ENCODE results near the gene NOTCH4.
A peak's percentile ranks its signal among the peaks of the same experiment; 100 is the strongest.
"Not testable (repeated sequence)": the region's sequence is repeated elsewhere in the genome, so short reads cannot be mapped to it uniquely, and the experiment has no call there.

NOTCH4 gene

GRCh38 chr6:32223258-32224235 lies at the start of gene NOTCH4:
NOTCH4 (minus strand) TSS chr6:32224067; CDS start chr6:32223928, 139 bp downstream.
- DNase-seq (ENCODE audit: low spot score) = no peak

- DNase-seq (ENCODE audit: low spot score) = no peak
Measured at GRCh38 chr6:32271429-32271828, 47.6 kb upstream of the NOTCH4 start.

- not testable (repeated sequence) for DNase-seq (ENCODE audit: low spot score)
Measured at GRCh38 chr6:32268459-32268858, 44.6 kb upstream of the NOTCH4 start.

DNA sequence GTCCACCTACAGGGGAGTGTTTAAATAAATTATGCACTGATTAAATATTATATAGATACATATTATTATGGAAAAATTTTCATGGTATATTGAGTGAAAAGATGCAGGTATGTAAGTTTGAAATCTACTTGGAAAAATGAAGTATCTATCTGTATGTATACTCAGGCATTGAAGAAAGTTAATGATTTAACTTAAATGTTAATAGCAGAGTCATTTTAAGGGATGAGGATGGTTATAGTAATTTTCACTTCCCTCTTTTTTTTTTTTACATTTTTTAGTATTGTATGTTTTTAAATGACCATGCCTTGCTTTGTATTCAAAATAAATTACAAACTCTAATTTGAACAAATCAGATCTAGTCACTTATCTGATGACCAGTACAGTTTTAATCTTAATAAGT lies 43.2 kb upstream of the NOTCH4 start:
- no peak for DNase-seq (ENCODE audit: low spot score)

DNA sequence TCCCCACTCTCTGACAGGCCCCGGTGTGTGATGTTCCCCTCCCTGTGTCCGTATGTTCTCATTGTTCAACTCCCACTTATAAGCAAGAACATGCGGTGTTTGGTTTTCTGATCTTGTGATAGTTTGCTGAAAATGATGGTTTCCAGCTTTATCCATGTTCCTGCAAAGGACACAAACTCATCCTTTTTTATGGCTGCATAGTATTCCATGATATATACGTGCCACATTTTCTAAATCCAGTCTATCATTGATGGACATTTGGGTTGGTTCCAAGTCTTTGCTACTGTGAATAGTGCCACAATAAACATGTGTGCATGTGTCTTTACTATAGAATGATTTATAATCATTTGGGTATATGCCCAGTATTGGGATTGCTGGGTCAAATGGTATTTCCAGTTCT lies 33.4 kb upstream of the NOTCH4 start:
- DNase-seq (ENCODE audit: low spot score) = not testable (repeated sequence)

DNA sequence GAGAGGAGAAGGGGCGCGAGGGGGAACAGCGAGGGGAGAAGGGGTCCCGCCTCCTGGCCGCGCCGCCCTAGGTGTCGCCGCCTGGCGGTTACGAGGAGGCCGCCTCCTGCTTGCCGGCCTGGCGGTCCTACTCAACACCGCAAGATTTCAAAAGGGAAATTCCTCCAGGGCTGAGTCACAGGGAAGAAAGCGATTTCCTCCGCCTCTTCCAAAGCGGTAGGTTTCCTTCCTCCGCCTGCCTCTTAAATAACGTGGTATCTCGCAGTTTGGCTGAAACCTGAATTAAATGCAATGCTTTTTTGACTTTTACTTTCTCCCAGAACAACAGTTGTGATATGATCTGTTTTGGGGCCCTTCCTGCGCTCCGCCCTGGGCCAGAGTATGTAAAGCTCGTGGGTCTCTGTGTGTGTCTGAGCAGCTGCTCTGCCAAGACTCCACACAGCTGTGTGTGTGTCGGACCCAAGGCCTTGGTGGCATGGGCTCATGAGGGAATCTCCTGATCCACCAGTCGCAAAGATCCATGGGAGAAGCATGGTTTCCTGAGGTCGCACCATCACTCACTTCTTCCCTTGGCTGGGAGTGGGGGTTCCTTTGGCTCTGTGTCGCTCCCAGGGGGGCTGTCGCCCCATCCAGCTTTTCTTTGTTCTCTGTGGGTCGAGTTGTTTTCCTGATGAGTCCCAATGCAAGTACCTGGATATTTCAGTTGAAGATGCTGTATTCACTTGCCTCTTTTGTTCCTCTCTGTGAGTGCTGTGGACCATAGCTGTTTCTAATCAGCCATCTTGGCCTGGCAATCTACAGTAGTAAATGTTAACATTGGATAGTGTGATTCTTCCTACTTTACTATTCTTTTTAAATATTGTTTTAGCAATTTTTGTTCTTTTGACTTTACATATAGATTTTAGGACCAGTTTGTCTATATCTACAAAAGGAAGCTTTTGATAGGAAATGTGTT lies 31.6 kb upstream of the NOTCH4 start:
- peak; percentile 69 for DNase-seq (ENCODE audit: low spot score)

GRCh38 chr6:32254761-32255198 lies 30.9 kb upstream of the NOTCH4 start:
- DNase-seq (ENCODE audit: low spot score) = no peak

DNA sequence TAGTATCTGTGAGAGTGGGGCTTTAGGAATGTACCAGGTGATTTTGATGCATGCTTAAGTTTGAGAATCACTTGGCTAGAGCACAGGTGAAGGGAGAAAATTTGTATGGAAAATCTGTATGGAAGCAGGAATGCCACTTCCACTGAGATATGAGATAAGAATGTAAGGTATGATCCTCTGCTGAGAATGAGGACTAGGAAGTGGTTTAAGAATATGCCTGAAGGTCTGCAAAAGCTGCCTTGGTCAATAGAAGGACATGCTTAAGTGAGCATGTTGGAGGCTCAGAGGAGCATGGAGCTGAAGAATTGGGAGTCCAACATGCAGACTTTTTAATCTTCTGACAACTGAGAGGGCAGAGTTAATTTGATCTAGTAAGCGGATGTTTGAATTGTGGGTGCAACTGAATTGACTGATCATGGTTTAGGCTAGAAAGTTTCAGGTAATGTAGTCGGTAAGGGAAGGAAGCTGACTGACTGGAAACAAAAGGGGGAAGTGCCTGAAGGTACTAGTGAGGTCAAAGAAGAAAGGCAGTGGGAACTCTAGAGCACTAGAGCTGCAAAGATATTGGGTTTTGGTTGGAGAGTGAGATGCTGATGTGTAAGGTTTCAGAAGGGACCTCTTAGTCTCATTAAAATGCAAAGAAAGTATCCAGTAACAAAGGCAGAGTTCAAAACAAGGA lies 28.6 kb upstream of the NOTCH4 start:
- DNase-seq (ENCODE audit: low spot score) = no peak

DNA sequence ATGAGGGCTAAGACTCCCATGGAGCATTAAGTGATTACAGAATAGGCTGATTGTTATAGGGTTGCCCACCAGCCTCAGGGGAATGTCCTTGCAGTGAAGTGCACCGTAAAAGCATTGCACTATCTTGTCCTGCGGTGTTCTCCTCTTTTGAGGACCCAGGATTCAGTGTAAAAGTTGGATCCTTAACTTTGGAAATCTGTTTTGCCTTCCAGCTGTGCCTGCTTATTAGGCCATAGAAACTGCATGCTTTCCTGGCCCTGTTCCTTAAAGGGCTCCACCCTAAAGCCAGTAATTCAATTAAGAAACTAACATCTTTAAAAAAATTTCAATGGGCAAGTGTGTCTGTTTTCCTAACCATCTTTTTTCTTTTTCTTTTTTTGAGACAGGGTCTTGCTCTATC lies 25.4 kb upstream of the NOTCH4 start:
- no peak for DNase-seq (ENCODE audit: low spot score)

DNA sequence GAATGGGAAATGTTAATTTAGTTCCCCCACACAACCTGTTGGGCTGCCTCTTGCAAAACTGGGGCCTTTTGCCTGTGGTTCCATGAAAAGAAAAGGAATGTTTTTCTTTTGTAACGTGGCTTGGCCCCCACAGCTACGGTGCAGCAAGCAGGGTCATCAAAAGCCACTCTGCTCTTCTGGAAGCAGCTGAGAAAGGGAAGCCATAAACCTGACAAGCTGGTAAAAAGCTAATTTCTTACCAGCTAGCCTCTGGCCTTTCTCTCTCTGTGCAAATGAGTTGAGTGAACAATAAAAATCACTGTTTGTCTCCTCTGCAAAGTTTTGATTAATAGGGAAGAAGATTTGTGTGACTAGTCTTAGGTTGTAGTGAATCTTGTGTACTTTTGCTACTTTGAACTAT lies 23.5 kb upstream of the NOTCH4 start:
- no peak for DNase-seq (ENCODE audit: low spot score)

DNA sequence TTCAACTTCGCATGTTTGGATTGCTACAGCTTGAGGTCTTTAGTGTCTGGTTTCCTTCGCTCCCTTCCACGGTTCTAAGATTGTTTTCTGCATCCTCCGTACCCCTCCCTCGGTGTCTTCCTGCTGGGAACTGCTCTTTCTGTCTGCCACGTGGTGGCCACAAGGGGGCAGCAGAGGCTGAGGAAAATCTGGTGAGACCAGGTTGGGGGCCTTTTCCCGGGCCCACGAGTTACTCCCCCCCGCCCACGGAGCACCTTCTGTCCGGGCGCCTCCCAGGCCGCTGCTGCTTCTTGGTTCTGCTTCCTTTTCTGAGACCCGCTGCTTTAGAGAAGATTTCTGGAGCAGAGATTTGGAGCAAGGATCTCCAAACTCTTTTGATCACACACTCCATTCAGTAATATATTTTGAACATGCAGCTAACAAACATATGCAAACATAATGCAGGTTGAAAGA lies 21.1 kb upstream of the NOTCH4 start:
- peak; percentile 46 for DNase-seq (ENCODE audit: low spot score)

- DNase-seq (ENCODE audit: low spot score) = no peak
Measured at GRCh38 chr6:32244270-32244669, 20.4 kb upstream of the NOTCH4 start.

GRCh38 chr6:32242318-32242813 lies 18.5 kb upstream of the NOTCH4 start:
- DNase-seq (ENCODE audit: low spot score) = not testable (repeated sequence)

DNA sequence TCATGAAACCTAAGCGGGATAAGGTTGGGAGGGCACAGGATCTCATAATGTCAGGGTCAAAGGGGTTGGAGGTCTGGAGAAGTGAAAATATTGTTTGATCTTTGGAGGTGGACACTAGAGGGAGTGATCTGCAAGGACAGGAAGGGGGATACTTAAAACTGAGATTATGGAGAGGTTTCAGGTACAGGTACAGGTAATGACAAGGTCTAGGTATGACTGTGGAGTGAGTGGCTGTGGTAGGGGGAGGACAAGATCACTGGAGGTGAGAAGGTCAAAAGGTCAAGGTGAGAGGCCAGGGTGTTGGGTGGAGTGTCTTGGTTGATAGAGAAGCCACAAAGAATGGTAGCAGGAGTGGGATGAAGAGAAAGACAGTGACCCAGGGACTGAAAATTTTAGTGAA lies 16.8 kb upstream of the NOTCH4 start:
- no peak for DNase-seq (ENCODE audit: low spot score)

- DNase-seq (ENCODE audit: low spot score) = no peak
Measured at GRCh38 chr6:32239462-32239861, 15.6 kb upstream of the NOTCH4 start.

GRCh38 chr6:32234934-32235333 lies 11.1 kb upstream of the NOTCH4 start:
- peak; percentile 34 for DNase-seq (ENCODE audit: low spot score)

- DNase-seq (ENCODE audit: low spot score) = no peak
Measured at GRCh38 chr6:32226434-32226833, 2.6 kb upstream of the NOTCH4 start.

DNA sequence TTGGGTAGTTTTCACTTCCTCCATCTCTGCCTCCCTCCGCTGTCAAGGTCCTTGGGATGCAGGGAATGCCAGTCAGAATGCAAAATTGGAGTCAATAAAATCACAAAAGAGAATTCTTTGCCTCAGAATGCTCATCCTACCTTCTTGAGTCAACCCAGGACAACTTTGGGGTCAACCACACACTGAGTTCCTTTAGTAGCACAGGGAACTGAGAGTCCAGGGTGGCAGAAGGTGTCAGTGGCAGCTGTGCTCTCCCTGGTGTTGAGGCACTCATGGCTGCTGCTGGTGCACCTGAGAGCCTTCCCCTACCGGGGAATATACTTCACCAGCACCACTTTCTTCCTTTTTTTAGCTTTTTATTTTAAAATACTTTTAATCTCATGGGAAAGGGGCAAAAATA lies 829 bp upstream of the NOTCH4 start:
- no peak for DNase-seq (ENCODE audit: low spot score)

GRCh38 chr6:32222333-32223230 lies 1.3 kb downstream of the NOTCH4 start:
- DNase-seq (ENCODE audit: low spot score) = no peak

- no peak for DNase-seq (ENCODE audit: low spot score)
Measured at GRCh38 chr6:32220021-32220420, 3.8 kb downstream of the NOTCH4 start.

DNA sequence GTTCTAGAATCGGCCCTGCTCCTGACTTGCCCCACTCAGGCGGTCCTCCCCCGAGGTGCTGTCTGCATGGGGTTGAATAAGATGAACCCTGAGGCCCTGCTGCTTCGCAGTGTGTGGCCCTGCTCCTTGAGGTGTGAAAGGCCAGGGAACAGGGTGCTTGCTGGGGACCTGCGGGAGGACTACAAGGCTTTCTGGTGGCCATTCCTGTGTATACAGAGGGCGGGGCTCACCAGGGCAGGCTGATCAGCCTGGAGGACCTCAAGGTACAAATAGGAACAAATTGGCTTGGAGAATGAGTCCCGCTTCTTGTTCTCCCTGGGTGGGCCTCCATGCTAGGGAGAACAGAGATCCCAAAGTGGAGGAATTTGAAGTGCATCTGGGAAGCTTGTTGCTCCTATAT lies 5.7 kb downstream of the NOTCH4 start:
- DNase-seq (ENCODE audit: low spot score) = no peak
